ENCODE measurements around the gene SLC16A5.
A peak's percentile ranks its signal among the peaks of the same experiment; 100 is the strongest.
"Not testable (repeated sequence)": the region's sequence is repeated elsewhere in the genome, so short reads cannot be mapped to it uniquely, and the experiment has no call there.

The SLC16A5 gene

GRCh38 chr17:75111777-75112335 lies 24.1 kb downstream of the SLC16A5 start:
- DNase-seq (ENCODE audit: low read depth, low spot score) = no peak

GRCh38 chr17:75113798-75114551 lies 26.2 kb downstream of the SLC16A5 start:
- no peak for DNase-seq (ENCODE audit: low read depth, low spot score)

GRCh38 chr17:75114552-75115314 lies 27.0 kb downstream of the SLC16A5 start:
- DNase-seq (ENCODE audit: low read depth, low spot score) = no peak

- no peak for DNase-seq (ENCODE audit: low read depth, low spot score)
These were observed 27.8 kb downstream of the SLC16A5 start for GRCh38 chr17:75115555-75115954.

GRCh38 chr17:75116737-75117136 lies 29.0 kb downstream of the SLC16A5 start:
- no peak for DNase-seq (ENCODE audit: low read depth, low spot score)

GRCh38 chr17:75118307-75118706 lies 30.6 kb downstream of the SLC16A5 start:
- no peak for DNase-seq (ENCODE audit: low read depth, low spot score)

- no peak for DNase-seq (ENCODE audit: low read depth, low spot score)
These were observed 36.5 kb downstream of the SLC16A5 start for GRCh38 chr17:75124041-75124818.

GRCh38 chr17:75124819-75125162 lies 37.0 kb downstream of the SLC16A5 start:
- DNase-seq (ENCODE audit: low read depth, low spot score) = no peak

GRCh38 chr17:75125984-75126383 lies 38.2 kb downstream of the SLC16A5 start:
- DNase-seq (ENCODE audit: low read depth, low spot score) = no peak

GRCh38 chr17:75126954-75127353 lies 39.2 kb downstream of the SLC16A5 start:
- no peak for DNase-seq (ENCODE audit: low read depth, low spot score)

- not testable (repeated sequence) for DNase-seq (ENCODE audit: low read depth, low spot score)
These were observed 40.2 kb downstream of the SLC16A5 start for GRCh38 chr17:75127936-75128335.

GRCh38 chr17:75128694-75129505 lies 41.1 kb downstream of the SLC16A5 start:
- DNase-seq (ENCODE audit: low read depth, low spot score) = no peak

- no peak for DNase-seq (ENCODE audit: low read depth, low spot score)
These were observed 41.8 kb downstream of the SLC16A5 start for GRCh38 chr17:75129576-75129975.

- DNase-seq (ENCODE audit: low read depth, low spot score) = no peak
These were observed 42.4 kb downstream of the SLC16A5 start for GRCh38 chr17:75130059-75130631.

- no peak for DNase-seq (ENCODE audit: low read depth, low spot score)
These were observed 43.0 kb downstream of the SLC16A5 start for GRCh38 chr17:75130632-75131277.

GRCh38 chr17:75131278-75132017 lies 43.7 kb downstream of the SLC16A5 start, which contains the start of gene NT5C:
Gene NT5C (minus strand): TSS chr17:75131742. CDS start chr17:75131707, 35 bp downstream.
- DNase-seq (ENCODE audit: low read depth, low spot score) = peak; percentile 31

- DNase-seq (ENCODE audit: low read depth, low spot score) = not testable (repeated sequence)
These were observed 44.6 kb downstream of the SLC16A5 start for GRCh38 chr17:75132018-75133000.

GRCh38 chr17:75133001-75133400 lies 45.2 kb downstream of the SLC16A5 start:
- no peak for DNase-seq (ENCODE audit: low read depth, low spot score)

Measured in brain pericyte (primary cell).